Fibroblast of lung (primary cell): ENCODE data around the gene VWA8. TPM values are rescaled to one million over a fixed set of nuclear protein-coding genes. Genes with fewer than 3 reads are reported as not detected.

Source experiments
- DNase-seq, 2 donors: peaks; one replicate each; pipeline versions ENCODE4 v3.0.0 to v3.0.0-alpha.2; 2010; ENCODE audit warnings: low read depth in 2 of 2
- H2AFZ ChIP-seq: 2 replicates; pipeline ENCODE4 v1.5.1; 2012; ENCODE audit warnings: low read length, control low read depth, inconsistent platforms
- H3K27ac ChIP-seq: 2 replicates; pipeline ENCODE4 v1.5.1; 2011; ENCODE audit warnings: low read length, control low read depth; ENCODE audit not compliant: insufficient read depth
- H3K27me3 ChIP-seq: 2 replicates; pipeline ENCODE4 v1.5.1; 2011; ENCODE audit warnings: mild to moderate bottlenecking, low read length; ENCODE audit not compliant: control insufficient read depth, insufficient read depth
- H3K36me3 ChIP-seq: 2 replicates; pipeline ENCODE4 v1.5.1; 2011; ENCODE audit warnings: low read length; ENCODE audit not compliant: control insufficient read depth, insufficient read depth
- H3K4me1 ChIP-seq: 2 replicates; pipeline ENCODE4 v1.5.1; 2011; ENCODE audit warnings: low read length; ENCODE audit not compliant: control insufficient read depth, insufficient read depth; ENCODE audit errors: extremely low read depth
- H3K4me2 ChIP-seq: 2 replicates; pipeline ENCODE4 v1.5.1; 2011; ENCODE audit warnings: low read length, control low read depth; ENCODE audit not compliant: insufficient read depth; ENCODE audit errors: extremely low read depth
- H3K4me3 ChIP-seq, 4 experiments: fragments of 200-600 bp in 1 of 4; sonication (generic) in 1 of 4; replicated peaks in 1 of 4; 2 replicates each; pipeline ENCODE4 v1.5.1; 2011 to 2016; ENCODE audit warnings: low read length in 4 of 4, low read depth in 3 of 4, mild to moderate bottlenecking in 3 of 4, control low read depth in 2 of 4, inconsistent platforms in 1 of 4, mixed read lengths in 1 of 4; ENCODE audit not compliant: insufficient read depth in 1 of 4; ENCODE audit errors: control extremely low read depth in 1 of 4
- H3K79me2 ChIP-seq: 2 replicates; pipeline ENCODE4 v1.5.1; 2012; ENCODE audit warnings: mild to moderate bottlenecking, low read length, inconsistent platforms; ENCODE audit not compliant: control insufficient read depth, insufficient read depth
- H3K9ac ChIP-seq: 2 replicates; pipeline ENCODE4 v1.5.1; 2011; ENCODE audit warnings: mild to moderate bottlenecking, low read length, control low read depth; ENCODE audit not compliant: insufficient read depth
- H3K9me3 ChIP-seq: 2 replicates; pipeline ENCODE4 v1.5.1; 2012; ENCODE audit warnings: low read depth, low read length; ENCODE audit not compliant: control insufficient read depth, insufficient read depth
- H4K20me1 ChIP-seq: 2 replicates; pipeline ENCODE4 v1.5.1; 2011; ENCODE audit warnings: low read length; ENCODE audit not compliant: control insufficient read depth, insufficient read depth; ENCODE audit errors: extremely low read depth
- CTCF ChIP-seq, 2 donors: IDR thresholded peaks in 1 of 2; conservative IDR thresholded peaks in 1 of 2; 1 replicate in 1 of 2; 2 replicates in 1 of 2; pipeline ENCODE4 v1.5.1; 2011 to 2012; ENCODE audit warnings: low read length in 2 of 2, control low read depth in 1 of 2, inconsistent platforms in 1 of 2, low read depth in 1 of 2, mild to moderate bottlenecking in 1 of 2
- EZH2 ChIP-seq: IDR thresholded peaks from 2 replicates; pipeline ENCODE4 v1.5.1; 2012; ENCODE audit warnings: low read length, control low read depth, mild to moderate bottlenecking; ENCODE audit errors: missing control alignments
- polyA plus RNA-seq, 2 donors: library from polyadenylated mRNA; depleted of rRNA in 1 of 2; stranded (reverse) in 1 of 2; unstranded in 1 of 2; fragments of >200 nt; gene quantifications; 2 replicates each; pipeline ENCODE4 v1.2.1, GENCODE V29; 2011 to 2012; ENCODE audit warnings: missing spikeins in 1 of 2
- total RNA-seq: library from RNA; depleted of rRNA; stranded (reverse); fragments of >200 nt; gene quantifications from 2 replicates; pipeline ENCODE4 v1.2.1, GENCODE V29; 2014

VWA8 gene
- total and polyA plus RNA-seq, 2 donors (not counting 1 experiment from before 2014, with no cell fraction given), result 12.6 to 29.9 TPM

- Histone ChIP-seq H3K27ac (no peak overlapping the region), H3K9me3 (no peaks in the 10 kb centered on the region), H3K36me3 (no peaks in the 10 kb centered on the region), H3K4me3 (no peak overlapping the region), H3K4me2 (no peak overlapping the region), H3K4me1 (peaks cover 2% of the 10 kb centered on the region), H3K27me3 (no peaks in the 10 kb centered on the region), H4K20me1 (no peaks in the 10 kb centered on the region), H2AFZ (no peak overlapping the region), H3K79me2 (no peaks in the 10 kb centered on the region), H3K9ac (no peak overlapping the region)
- TF ChIP-seq EZH2 (no peak), CTCF (conservative IDR thresholded peaks at IDR 0.05 in 1 of 2, IDR thresholded peaks at IDR 0.05 in 1 of 2; ENCODE audit: low read depth in 1 of 2, low read length in 2 of 2) (no peak)
- DNase-seq, result no peak
Observed at GRCh38 chr13:41785402-41786172, 175.3 kb downstream of the VWA8 start.

- Histone ChIP-seq H3K4me2 (no peak overlapping the region), H3K9me3 (no peaks in the 10 kb centered on the region), H3K4me1 (peaks cover 5% of the 10 kb centered on the region), H3K27me3 (no peaks in the 10 kb centered on the region), H3K4me3 (no peak overlapping the region), H2AFZ (no peak overlapping the region), H4K20me1 (no peaks in the 10 kb centered on the region), H3K27ac (no peak overlapping the region), H3K79me2 (no peaks in the 10 kb centered on the region), H3K9ac (no peak overlapping the region), H3K36me3 (no peaks in the 10 kb centered on the region)
- no peak for DNase-seq
- TF ChIP-seq CTCF (conservative IDR thresholded peaks at IDR 0.05 in 1 of 2, IDR thresholded peaks at IDR 0.05 in 1 of 2; ENCODE audit: low read depth in 1 of 2, low read length in 2 of 2) (no peak), EZH2 (no peak)
Observed at GRCh38 chr13:41782086-41782485, 178.8 kb downstream of the VWA8 start.

- peak overlapping the region in 1 of 4 experiments; percentile 21 for H3K4me3 ChIP-seq
Observed at GRCh38 chr13:41780715-41781706, 179.9 kb downstream of the VWA8 start.

More at GRCh38 chr13:41780715-41781706, 179.9 kb downstream of the VWA8 start:
- no peaks in the 10 kb centered on the region for H3K27me3 ChIP-seq
- peaks cover 5% of the 10 kb centered on the region for H3K4me1 ChIP-seq
- no peaks in the 10 kb centered on the region for H3K36me3 ChIP-seq
- H3K79me2 ChIP-seq, result no peaks in the 10 kb centered on the region
- no peak overlapping the region for H2AFZ ChIP-seq
- no peak overlapping the region for H3K27ac ChIP-seq
- no peak overlapping the region for H3K9ac ChIP-seq
- peak; percentile 74 to 89 for DNase-seq
- no peaks in the 10 kb centered on the region for H4K20me1 ChIP-seq
- H3K9me3 ChIP-seq, result no peaks in the 10 kb centered on the region
- H3K4me2 ChIP-seq, result peak overlapping the region; percentile 55
- TF ChIP-seq CTCF (conservative IDR thresholded peaks at IDR 0.05 in 1 of 2, IDR thresholded peaks at IDR 0.05 in 1 of 2; ENCODE audit: low read depth in 1 of 2, low read length in 2 of 2), result no peak
- no peak for TF ChIP-seq EZH2
